HL-60 (cell line): ENCODE results near the gene GALNT4.

Experiments
- DNase-seq, 2 experiments: peaks; one replicate each; pipeline ENCODE4 v3.0.0-alpha.2; 2010 to 2020; ENCODE audit warnings: low read depth in 1 of 2, low spot score in 1 of 2
- H3K27ac ChIP-seq: fragments of 250-450 bp; sonication (Bioruptor Pico); replicated peaks from 2 replicates; pipeline ENCODE4 v1.5.1; 2020; ENCODE audit warnings: mild to moderate bottlenecking, moderate library complexity
- H3K27me3 ChIP-seq: fragments of 250-450 bp; sonication (Bioruptor Pico); 2 replicates; pipeline ENCODE4 v1.5.1; 2021; ENCODE audit warnings: mild to moderate bottlenecking, moderate library complexity; ENCODE audit not compliant: insufficient read depth, poor library complexity, severe bottlenecking
- H3K4me3 ChIP-seq: replicated peaks from 2 replicates; pipeline ENCODE4 v1.5.1; 2011; ENCODE audit warnings: mild to moderate bottlenecking, control low read depth, low read length; ENCODE audit not compliant: insufficient read depth
- GABPA ChIP-seq: IDR thresholded peaks from 2 replicates; pipeline ENCODE4 v1.6.1; 2012; ENCODE audit warnings: low read depth
- POLR2AphosphoS5 ChIP-seq: IDR thresholded peaks from 2 replicates; pipeline ENCODE4 v1.6.1; 2012; ENCODE audit warnings: low read depth
- SPI1 ChIP-seq: IDR thresholded peaks from 2 replicates; pipeline ENCODE4 v1.6.1; 2012; ENCODE audit warnings: low read depth, mild to moderate bottlenecking, borderline replicate concordance
- TF ChIP-seq, protein P1 (sequence below): IDR thresholded peaks from 2 replicates; pipeline ENCODE4 v1.6.1; 2012; ENCODE audit warnings: low read depth; ENCODE audit not compliant: insufficient replicate concordance
- TF ChIP-seq, protein P2 (sequence below): IDR thresholded peaks from one replicate; pipeline ENCODE4 v1.5.1; 2011; ENCODE audit warnings: low read length, control low read depth, inconsistent platforms; ENCODE audit not compliant: insufficient read depth

GALNT4 gene

DNA sequence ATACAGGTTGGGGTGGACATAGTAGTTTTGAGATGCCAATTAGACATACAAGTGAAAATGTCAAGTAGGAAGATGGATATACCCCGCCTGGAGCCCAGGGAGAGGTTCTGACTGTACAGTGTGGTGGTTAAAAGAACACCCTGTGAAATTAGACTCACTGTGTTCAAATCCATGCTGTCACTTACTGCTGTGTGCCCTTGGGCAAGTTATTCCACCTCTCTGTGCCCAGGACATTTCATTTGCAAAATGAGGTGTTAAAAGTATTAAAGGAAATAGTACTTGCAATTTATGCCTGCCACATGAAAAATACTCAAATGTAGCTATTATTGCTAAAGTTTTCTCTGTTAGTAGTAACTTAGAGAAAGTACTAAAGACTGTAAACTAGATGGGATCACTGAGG lies 18.5 kb downstream of the GALNT4 start:
- no peak for DNase-seq
- Histone ChIP-seq H3K27ac (no peak overlapping the region), H3K27me3 (no peaks in the 10 kb centered on the region), H3K4me3 (no peak overlapping the region)
- TF ChIP-seq, protein P1, sequence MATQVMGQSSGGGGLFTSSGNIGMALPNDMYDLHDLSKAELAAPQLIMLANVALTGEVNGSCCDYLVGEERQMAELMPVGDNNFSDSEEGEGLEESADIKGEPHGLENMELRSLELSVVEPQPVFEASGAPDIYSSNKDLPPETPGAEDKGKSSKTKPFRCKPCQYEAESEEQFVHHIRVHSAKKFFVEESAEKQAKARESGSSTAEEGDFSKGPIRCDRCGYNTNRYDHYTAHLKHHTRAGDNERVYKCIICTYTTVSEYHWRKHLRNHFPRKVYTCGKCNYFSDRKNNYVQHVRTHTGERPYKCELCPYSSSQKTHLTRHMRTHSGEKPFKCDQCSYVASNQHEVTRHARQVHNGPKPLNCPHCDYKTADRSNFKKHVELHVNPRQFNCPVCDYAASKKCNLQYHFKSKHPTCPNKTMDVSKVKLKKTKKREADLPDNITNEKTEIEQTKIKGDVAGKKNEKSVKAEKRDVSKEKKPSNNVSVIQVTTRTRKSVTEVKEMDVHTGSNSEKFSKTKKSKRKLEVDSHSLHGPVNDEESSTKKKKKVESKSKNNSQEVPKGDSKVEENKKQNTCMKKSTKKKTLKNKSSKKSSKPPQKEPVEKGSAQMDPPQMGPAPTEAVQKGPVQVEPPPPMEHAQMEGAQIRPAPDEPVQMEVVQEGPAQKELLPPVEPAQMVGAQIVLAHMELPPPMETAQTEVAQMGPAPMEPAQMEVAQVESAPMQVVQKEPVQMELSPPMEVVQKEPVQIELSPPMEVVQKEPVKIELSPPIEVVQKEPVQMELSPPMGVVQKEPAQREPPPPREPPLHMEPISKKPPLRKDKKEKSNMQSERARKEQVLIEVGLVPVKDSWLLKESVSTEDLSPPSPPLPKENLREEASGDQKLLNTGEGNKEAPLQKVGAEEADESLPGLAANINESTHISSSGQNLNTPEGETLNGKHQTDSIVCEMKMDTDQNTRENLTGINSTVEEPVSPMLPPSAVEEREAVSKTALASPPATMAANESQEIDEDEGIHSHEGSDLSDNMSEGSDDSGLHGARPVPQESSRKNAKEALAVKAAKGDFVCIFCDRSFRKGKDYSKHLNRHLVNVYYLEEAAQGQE, result no peak
- no peak for TF ChIP-seq GABPA
- TF ChIP-seq, protein P2, sequence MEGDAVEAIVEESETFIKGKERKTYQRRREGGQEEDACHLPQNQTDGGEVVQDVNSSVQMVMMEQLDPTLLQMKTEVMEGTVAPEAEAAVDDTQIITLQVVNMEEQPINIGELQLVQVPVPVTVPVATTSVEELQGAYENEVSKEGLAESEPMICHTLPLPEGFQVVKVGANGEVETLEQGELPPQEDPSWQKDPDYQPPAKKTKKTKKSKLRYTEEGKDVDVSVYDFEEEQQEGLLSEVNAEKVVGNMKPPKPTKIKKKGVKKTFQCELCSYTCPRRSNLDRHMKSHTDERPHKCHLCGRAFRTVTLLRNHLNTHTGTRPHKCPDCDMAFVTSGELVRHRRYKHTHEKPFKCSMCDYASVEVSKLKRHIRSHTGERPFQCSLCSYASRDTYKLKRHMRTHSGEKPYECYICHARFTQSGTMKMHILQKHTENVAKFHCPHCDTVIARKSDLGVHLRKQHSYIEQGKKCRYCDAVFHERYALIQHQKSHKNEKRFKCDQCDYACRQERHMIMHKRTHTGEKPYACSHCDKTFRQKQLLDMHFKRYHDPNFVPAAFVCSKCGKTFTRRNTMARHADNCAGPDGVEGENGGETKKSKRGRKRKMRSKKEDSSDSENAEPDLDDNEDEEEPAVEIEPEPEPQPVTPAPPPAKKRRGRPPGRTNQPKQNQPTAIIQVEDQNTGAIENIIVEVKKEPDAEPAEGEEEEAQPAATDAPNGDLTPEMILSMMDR, result no peak
- TF ChIP-seq SPI1, result no peak
- no peak for TF ChIP-seq POLR2AphosphoS5

DNA sequence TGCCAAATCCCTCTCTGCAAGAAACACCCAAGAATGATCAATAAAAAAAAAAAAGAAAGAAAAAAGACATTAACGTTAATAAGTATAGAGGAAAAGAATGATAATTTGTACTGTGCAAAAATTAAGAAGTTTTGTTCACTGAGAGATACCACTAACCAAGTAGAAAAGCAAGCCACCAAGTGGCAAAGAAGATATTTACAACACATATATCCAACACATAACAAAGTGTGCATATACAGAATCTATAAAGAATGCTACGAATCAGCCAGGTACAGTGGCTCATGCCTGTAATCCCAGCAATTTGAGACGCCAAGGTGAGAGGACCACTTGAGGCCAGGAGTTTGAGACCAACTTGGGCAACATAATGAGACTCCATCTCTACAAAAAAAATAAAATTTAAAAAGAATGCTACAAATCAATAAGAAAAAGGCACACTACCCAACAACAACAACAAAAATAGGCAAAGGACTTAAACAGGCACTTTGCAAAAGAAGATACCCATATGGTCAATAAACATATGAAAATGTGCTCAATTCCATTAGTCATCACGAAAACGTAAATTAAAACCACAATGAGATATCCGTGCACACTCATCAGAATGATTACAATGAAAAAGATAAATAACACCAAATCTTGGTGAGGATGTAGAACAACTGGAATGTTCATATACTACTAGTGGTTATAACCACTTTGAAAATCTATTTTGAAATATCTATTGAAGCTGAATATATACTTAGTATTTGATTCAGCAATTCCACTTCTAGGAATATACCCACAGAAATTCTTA lies 19.8 kb downstream of the GALNT4 start:
- no peaks in the 10 kb centered on the region for H3K27me3 ChIP-seq
- H3K27ac ChIP-seq, result no peak overlapping the region
- TF ChIP-seq, protein P1, result no peak
- TF ChIP-seq, protein P2, result no peak
- TF ChIP-seq SPI1, result no peak
- TF ChIP-seq GABPA, result no peak
- TF ChIP-seq POLR2AphosphoS5, result no peak
- H3K4me3 ChIP-seq, result no peak overlapping the region
- no peak for DNase-seq

DNA sequence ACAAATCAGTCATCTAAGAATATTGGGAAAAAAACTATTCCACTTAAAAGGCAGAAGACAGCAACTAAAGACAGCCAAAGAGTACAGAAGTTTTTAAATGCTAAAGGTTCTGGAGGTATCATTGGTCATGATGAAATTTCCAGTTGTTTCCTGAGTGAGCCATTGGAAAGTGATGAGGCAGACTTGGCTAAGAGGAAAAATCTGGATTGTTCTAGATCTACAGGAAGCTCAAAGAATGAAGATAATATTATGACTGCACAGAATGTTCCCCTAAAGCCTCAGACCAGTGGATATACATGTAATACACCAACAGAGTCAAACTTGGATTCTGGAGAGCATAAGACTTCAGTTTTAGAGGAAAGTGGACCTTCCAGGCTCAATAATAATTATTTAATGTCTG lies 22.8 kb downstream of the GALNT4 start:
- no peak for DNase-seq
- no peak overlapping the region for H3K27ac ChIP-seq
- TF ChIP-seq SPI1 (no peak), GABPA (no peak), POLR2AphosphoS5 (no peak)
- TF ChIP-seq, protein P1, result no peak
- TF ChIP-seq, protein P2, result no peak

More for the DNA sequence above, 22.8 kb downstream of the GALNT4 start:
- Histone ChIP-seq H3K27me3 (no peaks in the 10 kb centered on the region), H3K4me3 (no peak overlapping the region)
